Adipose tissue (tissue), 3 donors: ENCODE results near the gene FAM107B. TPM values are rescaled to one million over a fixed set of nuclear protein-coding genes. Genes with fewer than 3 reads are reported as not detected.
"Not testable (repeated sequence)": the region's sequence is repeated elsewhere in the genome, so short reads cannot be mapped to it uniquely, and the experiment has no call there.

ENCODE experiments used
- H3K27ac ChIP-seq: one replicate; pipeline ENCODE4 v1.5.1; 2013; ENCODE audit warnings: low read depth, low read length
- WGBS, 3 donors: extraction: QIAGEN DNeasy Blood & Tissue Kit; methylation state at CpG; one replicate each; pipeline ENCODE4 v1.1.7; 2013; 5-methylcytosine and 5-hydroxymethylcytosine counted together
- polyA plus RNA-seq, 3 donors: library from polyadenylated mRNA; stranded (reverse); fragments of 200-250 nt; gene quantifications; one replicate each; pipeline ENCODE4 v1.2.3, GENCODE V29; 2013
- donor health status: healthy with polysubstance abuse.
- donor health status: Bipolar disorder and iron deficiency.
- donor health status: healthy.

FAM107B gene
- polyA plus RNA-seq, 3 donors = 31.3 to 45.9 (median 37.6) TPM

GRCh38 chr10:14749070-14749809 lies 25.5 kb downstream of the FAM107B start:
- no peak overlapping the region for H3K27ac ChIP-seq
- WGBS, 3 donors = 34 to 52% (median 46%) methylated on average over 10 of the region's 10 CpGs

- 40 to 71% (median 45%) methylated on average over 3 of the region's 3 CpGs for WGBS, 3 donors
- H3K27ac ChIP-seq = no peak overlapping the region
Measured at GRCh38 chr10:14748441-14748840, 26.3 kb downstream of the FAM107B start.

- WGBS, 3 donors = 23 to 48% (median 31%) methylated on average over 3 of the region's 3 CpGs
- no peak overlapping the region for H3K27ac ChIP-seq
Measured at GRCh38 chr10:14742815-14743214, 31.9 kb downstream of the FAM107B start.

- 45 to 90% (median 86%) methylated on average over 1 of the region's 1 CpG for WGBS, 3 donors
- H3K27ac ChIP-seq = no peak overlapping the region
Measured at GRCh38 chr10:14742382-14742781, 32.3 kb downstream of the FAM107B start.

- H3K27ac ChIP-seq = no peak overlapping the region
- 53 to 66% (median 55%) methylated on average over 3 of the region's 3 CpGs for WGBS, 3 donors
Measured at GRCh38 chr10:14740684-14741247, 33.9 kb downstream of the FAM107B start.

GRCh38 chr10:14737808-14738545 lies 36.7 kb downstream of the FAM107B start:
- H3K27ac ChIP-seq = no peak overlapping the region
- 79 to 85% (median 82%) methylated on average over 11 of the region's 11 CpGs for WGBS, 3 donors

GRCh38 chr10:14736600-14737081 lies 38.1 kb downstream of the FAM107B start:
- H3K27ac ChIP-seq = no peak overlapping the region
- WGBS, 3 donors = 24 to 34% (median 26%) methylated on average over 4 of the region's 4 CpGs

- no peak overlapping the region for H3K27ac ChIP-seq
- 88 to 99% (median 91%) methylated on average over 2 of the region's 2 CpGs for WGBS, 3 donors
Measured at GRCh38 chr10:14736043-14736442, 38.7 kb downstream of the FAM107B start.

- WGBS, 3 donors = 36 to 85% (median 82%) methylated on average over 14 of the region's 14 CpGs
- H3K27ac ChIP-seq = no peak overlapping the region
Measured at GRCh38 chr10:14731875-14732512, 42.7 kb downstream of the FAM107B start.

GRCh38 chr10:14728346-14728745 lies 46.4 kb downstream of the FAM107B start:
- H3K27ac ChIP-seq = no peak overlapping the region
- 62 to 86% (median 69%) methylated on average over 3 of the region's 3 CpGs for WGBS, 3 donors

GRCh38 chr10:14727924-14728323 lies 46.8 kb downstream of the FAM107B start:
- H3K27ac ChIP-seq = no peak overlapping the region
- whole genome bisulfite sequencing, 3 donors = 36 to 70% (median 60%) methylated on average over 1 of the region's 1 CpG

GRCh38 chr10:14727465-14727864 lies 47.2 kb downstream of the FAM107B start:
- WGBS, 3 donors = 37 to 86% (median 38%) methylated on average over 1 of the region's 1 CpG
- H3K27ac ChIP-seq = no peak overlapping the region

- 80 to 86% (median 82%) methylated on average over 2 of the region's 2 CpGs for WGBS, 3 donors
- H3K27ac ChIP-seq = no peak overlapping the region
Measured at GRCh38 chr10:14724931-14725330, 49.8 kb downstream of the FAM107B start.

- 66 to 79% (median 74%) methylated on average over 5 of the region's 5 CpGs for WGBS, 3 donors
- no peak overlapping the region for H3K27ac ChIP-seq
Measured at GRCh38 chr10:14723052-14723689, 51.5 kb downstream of the FAM107B start.

- H3K27ac ChIP-seq = no peak overlapping the region
- WGBS, 3 donors = 68 to 93% (median 93%) methylated on average over 5 of the region's 5 CpGs
Measured at GRCh38 chr10:14717552-14717951, 57.1 kb downstream of the FAM107B start.

- WGBS, 3 donors = 75 to 87% (median 82%) methylated on average over 5 of the region's 5 CpGs
- no peak overlapping the region for H3K27ac ChIP-seq
Measured at GRCh38 chr10:14712991-14713424, 61.7 kb downstream of the FAM107B start.

- WGBS, 3 donors = 85 to 90% (median 88%) methylated on average over 3 of the region's 3 CpGs
- not testable (repeated sequence) for H3K27ac ChIP-seq
Measured at GRCh38 chr10:14709344-14709743, 65.4 kb downstream of the FAM107B start.

- H3K27ac ChIP-seq = no peak overlapping the region
- WGBS, 3 donors = 82 to 88% (median 87%) methylated on average over 4 of the region's 4 CpGs
Measured at GRCh38 chr10:14707481-14707880, 67.2 kb downstream of the FAM107B start.
